HFFc6 (cell line): ENCODE results near the gene SPATA2L. TPM values are rescaled to one million over a fixed set of nuclear protein-coding genes. Genes with fewer than 3 reads are reported as not detected.
A peak's percentile ranks its signal among the peaks of the same experiment; 100 is the strongest.

Source experiments
- DNase-seq: peaks from one replicate; pipeline ENCODE4 v3.0.0-alpha.2; 2018
- H3K27ac Mint-ChIP-seq: 2 replicates; pipeline ENCODE4 v1.8.0; 2020; ENCODE audit warnings: mild to moderate bottlenecking, mixed read lengths
- H3K27me3 Mint-ChIP-seq: 2 replicates; pipeline ENCODE4 v1.8.0; 2021; ENCODE audit warnings: mild to moderate bottlenecking, moderate library complexity, mixed read lengths; ENCODE audit not compliant: insufficient read depth
- H3K36me3 Mint-ChIP-seq: 2 replicates; pipeline ENCODE4 v1.8.0; 2021; ENCODE audit warnings: low read depth, mixed read lengths
- H3K4me1 Mint-ChIP-seq: 2 replicates; pipeline ENCODE4 v1.8.0; 2020; ENCODE audit warnings: low read depth, mixed read lengths
- H3K4me3 Mint-ChIP-seq: 2 replicates; pipeline ENCODE4 v1.8.0; 2020; ENCODE audit warnings: mild to moderate bottlenecking, moderate library complexity, mixed read lengths
- H3K9me3 Mint-ChIP-seq: 2 replicates; pipeline ENCODE4 v1.8.0; 2020; ENCODE audit warnings: mild to moderate bottlenecking, mixed read lengths
- CTCF ChIP-seq: fragments of 200-600 bp; sonication (generic); IDR thresholded peaks from 2 replicates; pipeline ENCODE4 v1.5.0; 2021; ENCODE audit warnings: antibody characterized with exemption, mild to moderate bottlenecking
- total RNA-seq, 6 experiments: library from RNA; stranded (reverse); fragmentation: NEBNext Ultra II Directional; extraction: Animal tissue kit (Norgen Biotek cat#: 25700); gene quantifications; 2 replicates in 1 of 6; 3 replicates in 5 of 6; pipeline ENCODE4 v1.2.3, GENCODE V29; 2021

Gene SPATA2L
- total RNA-seq, 6 experiments from 2014 or later: 5.6 to 6.9 (median 5.9) TPM

DNA sequence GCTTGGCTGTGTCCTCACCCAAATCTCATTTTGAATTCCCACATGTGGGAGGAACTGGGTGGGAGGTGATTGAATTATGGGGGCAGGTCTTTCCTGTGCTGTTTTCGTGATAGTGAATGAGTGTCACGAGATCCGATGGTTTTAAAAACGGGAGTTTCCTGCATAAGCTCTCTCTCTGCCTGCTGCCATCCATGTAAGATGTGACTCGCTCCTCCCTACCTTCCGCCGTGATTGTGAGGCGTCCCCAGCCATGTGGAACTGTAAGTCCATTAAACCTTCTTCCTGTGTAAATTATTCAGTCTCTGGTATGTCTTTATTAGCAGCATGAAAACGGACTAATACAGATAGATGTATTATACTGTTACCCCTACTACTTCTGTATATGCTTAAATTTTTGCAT lies 40.3 kb downstream of the SPATA2L start:
- H3K36me3 Mint-ChIP-seq: peaks cover 39% of the 10 kb centered on the region
- H3K4me3 Mint-ChIP-seq: no peak overlapping the region
- peaks cover 12% of the 10 kb centered on the region for H3K4me1 Mint-ChIP-seq
- H3K9me3 Mint-ChIP-seq: no peaks in the 10 kb centered on the region
- H3K27ac Mint-ChIP-seq: no peak overlapping the region
- no peak for TF ChIP-seq CTCF
- no peak for DNase-seq
- H3K27me3 Mint-ChIP-seq: peaks cover 2% of the 10 kb centered on the region

GRCh38 chr16:89660146-89660545 lies 41.4 kb downstream of the SPATA2L start:
- Mint-ChIP-seq H3K4me1 (peaks cover 12% of the 10 kb centered on the region), H3K27me3 (peaks cover 2% of the 10 kb centered on the region), H3K9me3 (no peaks in the 10 kb centered on the region), H3K4me3 (no peak overlapping the region), H3K27ac (no peak overlapping the region), H3K36me3 (peaks cover 42% of the 10 kb centered on the region)
- TF ChIP-seq CTCF: no peak
- no peak for DNase-seq

GRCh38 chr16:89658221-89658879 lies 43.2 kb downstream of the SPATA2L start:
- Mint-ChIP-seq H3K27me3 (peaks cover 2% of the 10 kb centered on the region), H3K4me1 (peaks cover 12% of the 10 kb centered on the region), H3K9me3 (no peaks in the 10 kb centered on the region), H3K36me3 (peaks cover 30% of the 10 kb centered on the region), H3K27ac (peak overlapping the region; percentile 92), H3K4me3 (peak overlapping the region; percentile 96)
- TF ChIP-seq CTCF: no peak
- DNase-seq: no peak

GRCh38 chr16:89657442-89658220 lies 43.9 kb downstream of the SPATA2L start, which contains the start of the genes CHMP1A and SPATA33:
TSS of gene CHMP1A (minus strand) at chr16:89657708. CDS start at chr16:89657588, 120 bp downstream.
TSS of gene SPATA33 (plus strand) at chr16:89657836. CDS start at chr16:89657912, 76 bp downstream.
- H3K36me3 Mint-ChIP-seq: peaks cover 27% of the 10 kb centered on the region

More at GRCh38 chr16:89657442-89658220, 43.9 kb downstream of the SPATA2L start, which contains the start of the genes CHMP1A and SPATA33:
- Mint-ChIP-seq H3K27me3 (peaks cover 2% of the 10 kb centered on the region), H3K9me3 (no peaks in the 10 kb centered on the region), H3K27ac (peak within 1 kb of the TSS; percentile 92), H3K4me3 (peak within 1 kb of the TSS; percentile 96), H3K4me1 (peaks cover 12% of the 10 kb centered on the region)
- no peak for TF ChIP-seq CTCF
- DNase-seq: peak; percentile 79
